Amniotic epithelial cell (primary cell): Measurements from ENCODE around the gene AP2M1.

Source experiments
- DNase-seq: peaks from one replicate; pipeline ENCODE4 v3.0.0-alpha.2; 2010; ENCODE audit warnings: low read depth

AP2M1 gene

GRCh38 chr3:184228376-184229137 is 53.9 kb downstream of the AP2M1 start:
- DNase-seq, result no peak

DNA sequence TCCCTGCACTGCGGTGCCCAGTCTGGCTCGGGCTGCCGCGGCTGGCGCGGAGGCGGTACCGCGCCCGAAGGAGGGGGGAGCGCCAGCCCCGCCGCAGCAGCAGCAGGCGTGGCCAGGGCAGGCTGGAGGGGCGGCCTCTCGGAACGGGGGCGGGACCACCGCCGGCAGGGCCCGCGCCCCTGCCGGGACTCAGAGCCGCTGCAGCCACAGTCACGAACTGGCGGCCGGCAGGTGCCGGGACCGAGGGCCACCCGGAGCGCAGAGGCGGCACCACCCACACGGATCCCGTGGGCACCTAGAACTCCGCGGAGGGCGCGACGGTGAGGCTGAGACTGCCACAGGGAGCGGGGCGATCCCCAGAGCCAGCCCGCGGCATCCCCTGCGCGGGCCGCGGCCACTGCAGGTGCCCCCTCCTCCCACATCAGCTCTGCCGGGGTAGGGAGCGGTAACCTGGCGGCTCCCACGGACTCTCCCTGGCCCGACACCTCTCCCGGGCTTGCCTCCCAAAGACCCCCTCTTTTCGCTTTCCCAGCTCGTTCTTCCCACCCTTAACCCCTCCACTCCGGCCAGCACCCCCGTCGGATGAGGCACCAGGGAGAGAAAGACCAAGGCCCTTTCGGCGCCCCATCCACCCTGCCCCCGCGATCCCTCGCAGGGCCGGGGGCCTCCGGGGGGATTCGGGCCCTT is 54.9 kb downstream of the AP2M1 start, which contains the start of gene VWA5B2:
Gene VWA5B2 (plus strand): TSS at position 192 of the 687 bp plus-strand sequence. CDS start 944 bp downstream, outside the sequence.
- DNase-seq, result peak; percentile 6

DNA sequence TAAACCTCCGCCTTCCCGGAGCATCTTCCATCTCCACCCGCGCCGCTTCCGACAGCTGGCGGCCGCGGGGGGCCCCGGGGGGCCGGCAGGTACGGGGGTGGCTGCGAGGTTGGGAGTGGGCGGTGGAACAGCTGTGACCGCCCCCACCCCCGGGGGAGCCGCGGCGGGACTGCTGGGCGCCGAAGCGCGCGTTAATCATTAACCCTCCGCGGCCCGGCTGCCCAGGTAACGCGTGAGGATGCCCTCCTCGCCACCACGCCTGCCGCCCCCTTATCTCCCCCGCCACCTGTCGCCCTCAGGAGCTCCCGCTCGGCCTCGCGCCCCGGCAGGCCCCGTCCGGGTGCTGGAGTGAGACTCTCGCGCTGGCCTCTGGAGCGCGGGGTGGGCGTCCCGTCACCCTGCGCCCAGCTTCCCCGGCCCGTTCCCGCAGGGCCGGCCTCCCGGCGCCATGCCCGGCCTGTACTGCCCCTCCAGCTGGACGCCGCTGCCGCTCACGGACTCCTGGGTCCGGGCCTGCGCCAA is 55.5 kb downstream of the AP2M1 start:
- no peak for DNase-seq

- no peak for DNase-seq
Observed at GRCh38 chr3:184230603-184231528, 56.2 kb downstream of the AP2M1 start.

DNA sequence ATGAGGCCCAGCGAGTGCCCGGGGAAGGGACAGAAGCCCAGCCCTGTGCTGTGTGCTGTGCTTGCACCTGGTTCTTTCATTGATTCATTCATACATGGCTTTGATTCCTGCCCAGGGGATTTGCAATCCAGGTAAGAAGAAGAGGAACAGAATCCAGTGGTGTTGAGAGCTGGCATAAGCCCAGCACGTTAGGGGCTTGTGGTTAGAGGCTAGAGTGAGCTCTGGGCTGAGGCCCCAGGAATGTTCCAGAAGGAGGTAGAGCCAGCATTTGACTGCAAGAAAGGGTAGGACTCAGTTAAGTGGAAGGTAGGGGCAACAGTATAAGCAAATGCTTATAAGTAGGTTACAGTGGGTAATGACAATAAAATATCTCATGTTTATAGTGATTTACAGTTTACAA is 57.0 kb downstream of the AP2M1 start:
- DNase-seq, result peak; percentile 15

DNA sequence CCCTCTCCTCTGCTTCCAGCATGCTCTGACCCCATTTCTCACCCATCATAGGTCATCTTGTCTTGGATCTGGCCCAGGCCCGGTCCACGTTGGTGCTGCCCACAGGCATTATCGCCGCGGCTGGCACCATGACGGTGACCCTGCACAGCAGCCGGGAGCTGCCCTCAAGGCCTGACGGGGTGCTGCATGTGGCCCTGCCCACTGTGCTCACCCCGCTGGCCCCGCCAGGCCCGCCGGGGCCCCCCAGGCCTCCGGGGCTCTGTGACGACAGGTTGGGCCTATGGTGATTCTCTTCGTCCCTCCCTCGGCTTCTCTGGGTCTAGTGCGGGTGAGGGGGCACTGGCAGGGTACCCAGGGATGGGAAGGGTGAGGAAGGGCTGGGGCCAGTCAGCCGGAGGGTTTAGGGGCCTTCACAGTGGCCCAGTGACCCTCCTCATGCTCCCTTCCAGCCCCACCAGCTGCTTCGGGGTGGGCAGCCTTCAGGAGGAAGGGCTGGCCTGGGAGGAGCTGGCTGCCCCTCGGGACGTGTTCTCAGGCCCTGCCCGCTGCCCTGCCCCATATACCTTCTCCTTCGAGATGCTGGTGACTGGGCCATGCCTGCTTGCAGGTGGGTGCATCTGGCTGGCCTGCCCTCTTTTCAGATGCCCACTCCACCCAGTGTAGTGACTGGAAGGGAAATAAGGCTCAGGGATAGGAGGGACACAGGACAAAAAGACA is 58.6 kb downstream of the AP2M1 start:
- no peak for DNase-seq
